HG02678 (cell line): Measurements from ENCODE around the gene CCDC190.
"Not testable (repeated sequence)": the region's sequence is repeated elsewhere in the genome, so short reads cannot be mapped to it uniquely, and the experiment has no call there.

ENCODE experiments used
- ATAC-seq: cut with Tn5 transposase; IDR thresholded peaks from one replicate; pipeline ENCODE4 v1.9.1; 2021; ENCODE audit warnings: mild to moderate bottlenecking, moderate library complexity; ENCODE audit not compliant: unreplicated experiment

Gene CCDC190

DNA sequence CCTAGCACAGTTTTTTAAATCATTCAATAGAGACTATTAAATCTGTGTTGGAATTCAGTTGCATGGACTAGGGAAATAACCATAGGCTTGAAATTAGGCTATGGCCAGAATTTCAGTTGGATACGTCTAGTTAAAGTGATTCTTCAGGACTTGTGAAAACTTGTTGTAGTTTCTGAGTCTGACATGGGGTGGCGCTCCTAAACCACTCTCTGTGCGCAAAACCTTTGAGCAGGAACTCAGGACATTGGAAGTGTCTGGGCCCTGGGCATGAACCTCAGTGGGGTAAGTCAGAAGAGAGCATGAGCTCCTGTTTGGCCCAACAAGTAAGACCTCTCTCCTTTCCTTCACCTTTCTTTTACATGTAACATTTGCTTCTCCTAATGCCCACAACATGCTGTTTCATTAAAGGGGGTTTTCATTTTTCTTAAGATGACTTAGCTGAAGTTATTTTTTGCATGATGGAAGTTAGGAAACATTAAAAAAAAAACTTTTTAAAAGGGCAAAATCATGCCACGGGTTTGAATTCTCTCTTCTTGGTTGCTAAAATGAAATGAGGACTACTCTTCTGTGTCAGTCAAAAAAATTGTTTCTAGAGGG is 17.1 kb upstream of the CCDC190 start:
- no peak for ATAC-seq

DNA sequence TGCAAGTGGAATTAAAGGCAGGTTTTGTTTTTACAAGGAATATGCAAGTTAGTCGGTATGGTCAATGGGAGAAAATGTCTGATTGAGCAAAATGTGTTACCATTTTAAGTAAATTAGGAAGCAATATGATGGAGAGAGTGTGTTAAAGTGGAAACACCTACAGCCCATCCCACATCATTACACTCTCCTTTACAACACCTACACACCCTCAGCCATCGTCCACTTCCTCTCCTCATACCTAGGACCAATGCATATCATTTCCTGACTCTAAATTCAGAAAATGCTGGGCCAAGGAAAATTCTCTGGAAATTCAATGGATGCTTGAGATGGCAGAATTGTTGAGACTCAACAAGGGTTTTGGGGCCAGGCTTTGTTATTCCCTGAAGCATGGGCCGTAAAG is 16.4 kb upstream of the CCDC190 start:
- ATAC-seq, result no peak

DNA sequence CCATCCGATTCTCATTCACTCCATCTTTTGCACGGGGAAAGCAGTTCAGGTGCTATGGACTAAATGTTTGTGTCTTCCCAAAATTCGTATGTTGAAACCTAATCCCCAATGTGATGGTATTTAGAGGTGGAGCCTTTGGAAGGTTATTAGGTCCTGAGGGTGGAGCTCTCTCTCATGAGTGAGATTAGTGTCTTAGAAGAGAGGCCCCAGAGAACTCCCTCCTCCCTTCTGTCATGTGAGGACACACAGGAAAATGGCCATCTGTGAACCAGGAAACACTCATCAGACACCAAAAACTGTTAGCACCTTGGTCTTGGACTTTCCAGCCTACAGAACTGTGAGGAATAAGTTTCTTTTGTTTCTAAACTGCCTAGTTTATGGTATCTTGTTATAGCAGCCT is 15.8 kb upstream of the CCDC190 start:
- ATAC-seq, result no peak

DNA sequence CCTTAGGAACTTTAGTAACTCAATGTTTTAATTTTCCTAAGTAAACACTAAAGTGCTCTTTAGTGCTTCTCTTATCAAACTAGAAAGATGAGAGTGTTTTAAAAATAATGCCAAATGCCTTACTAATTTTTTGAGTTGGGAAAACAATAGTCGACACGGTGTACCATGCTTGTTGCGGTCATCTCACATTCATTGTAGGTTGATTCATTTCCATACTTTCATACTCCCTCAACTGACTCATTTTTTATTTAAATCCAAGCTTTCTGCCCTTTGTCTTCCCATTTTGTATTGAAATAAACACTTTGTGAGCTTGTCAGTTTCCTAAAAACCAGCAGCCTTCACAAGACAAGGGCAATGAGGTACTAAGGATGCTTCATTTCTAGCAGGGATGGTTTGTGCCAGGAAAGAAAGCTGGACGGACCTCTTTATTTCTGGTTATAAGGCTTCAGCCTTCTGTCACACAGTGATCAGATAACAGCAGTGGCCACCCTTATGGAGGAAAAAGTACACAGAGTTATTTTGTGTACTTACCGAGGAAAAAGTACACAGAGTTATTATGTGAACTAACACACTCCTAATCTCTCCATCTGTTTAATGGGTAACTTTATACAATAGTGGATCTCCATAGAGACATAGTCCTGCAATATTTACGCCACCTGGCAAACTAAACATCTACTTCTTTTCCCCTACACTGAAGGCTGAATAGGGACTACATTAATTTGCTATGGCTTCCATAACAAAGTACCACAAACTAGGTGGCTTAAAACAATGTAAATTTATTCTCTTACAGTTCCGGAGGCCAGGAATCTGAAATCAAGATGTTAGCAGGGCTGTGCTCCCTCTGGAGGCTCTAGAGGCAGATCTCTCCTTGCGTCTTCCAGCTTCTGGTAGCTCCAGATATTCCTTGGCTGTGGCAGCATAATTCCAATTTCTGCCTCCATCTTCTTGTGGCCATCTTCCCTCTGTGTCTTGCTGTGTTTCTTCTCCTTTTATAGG is 13.0 kb upstream of the CCDC190 start:
- ATAC-seq, result no peak

DNA sequence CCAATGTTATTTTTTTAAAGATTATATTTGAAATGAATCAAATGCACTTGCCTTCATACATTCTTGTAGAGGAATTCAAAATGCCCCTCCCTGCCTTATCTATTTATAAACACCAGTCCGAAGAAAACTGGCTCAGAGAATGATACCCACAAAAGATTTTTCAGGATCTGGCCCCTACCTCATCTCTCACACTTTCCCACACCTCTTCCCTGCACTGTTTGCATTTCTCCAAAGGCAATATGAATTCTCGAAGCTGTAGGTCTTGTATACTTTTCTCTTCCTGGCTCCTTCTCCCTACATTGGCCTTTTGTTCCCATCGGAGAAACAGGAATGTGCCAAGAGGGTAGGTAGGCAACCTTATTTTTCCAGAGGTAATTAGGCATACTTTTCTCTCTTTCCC is 12.0 kb upstream of the CCDC190 start:
- no peak for ATAC-seq

DNA sequence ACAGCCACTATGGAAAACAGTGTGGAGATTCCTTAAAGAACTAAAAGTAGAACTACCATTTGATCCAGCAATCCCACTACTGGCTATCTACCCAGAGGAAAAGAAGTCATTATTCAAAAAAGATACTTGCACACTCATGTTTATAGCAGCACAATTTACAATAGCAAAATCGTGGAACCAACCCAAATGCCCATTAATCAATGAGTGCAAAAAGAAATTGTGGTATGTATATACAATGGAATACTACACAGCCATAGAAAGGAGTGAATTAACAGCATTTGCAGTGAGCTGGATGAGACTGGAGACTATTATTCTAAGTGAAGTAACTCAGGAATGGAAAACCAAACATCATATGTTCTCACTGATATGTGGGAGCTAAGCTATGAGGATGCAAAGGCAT is 10.4 kb upstream of the CCDC190 start:
- ATAC-seq, result not testable (repeated sequence)

DNA sequence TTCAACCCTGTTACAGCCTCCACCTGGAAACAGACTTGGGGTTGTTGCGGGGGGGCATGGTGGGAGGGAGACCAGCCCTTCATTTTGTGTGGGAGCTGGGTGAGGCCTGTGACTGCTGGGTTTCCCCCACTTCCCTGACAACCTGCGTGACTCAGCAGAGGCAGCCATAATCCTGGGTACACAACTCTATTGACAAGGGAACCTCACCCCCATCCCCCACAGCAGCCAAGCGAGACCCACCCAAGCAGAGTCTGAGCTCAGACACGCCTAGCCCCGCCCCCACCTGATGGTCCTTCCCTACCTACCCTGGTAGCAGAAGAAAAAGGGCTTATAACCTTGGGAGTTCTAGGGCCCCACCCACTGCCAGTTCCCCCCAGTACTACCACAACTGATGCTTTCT is 8.0 kb upstream of the CCDC190 start:
- ATAC-seq, result no peak

DNA sequence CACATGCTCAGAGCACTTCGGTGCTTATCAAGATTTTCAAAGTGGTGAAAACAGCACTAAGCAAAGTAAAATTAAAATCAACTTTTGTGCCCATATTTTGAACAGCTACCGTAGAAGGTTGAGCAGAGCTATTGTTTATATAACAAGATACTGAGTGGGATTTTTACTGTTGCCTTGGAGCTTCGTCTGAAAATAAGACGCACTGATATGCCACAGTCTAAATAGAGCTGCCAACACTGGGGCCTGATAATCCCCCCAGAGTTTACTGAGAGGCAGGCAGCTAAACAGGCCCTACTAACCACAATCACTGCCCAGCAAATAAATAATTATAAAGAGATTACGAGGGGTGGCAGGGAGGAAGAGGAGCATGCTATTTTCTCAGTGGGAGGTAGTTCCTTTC is 650 bp upstream of the CCDC190 start:
- ATAC-seq, result no peak

DNA sequence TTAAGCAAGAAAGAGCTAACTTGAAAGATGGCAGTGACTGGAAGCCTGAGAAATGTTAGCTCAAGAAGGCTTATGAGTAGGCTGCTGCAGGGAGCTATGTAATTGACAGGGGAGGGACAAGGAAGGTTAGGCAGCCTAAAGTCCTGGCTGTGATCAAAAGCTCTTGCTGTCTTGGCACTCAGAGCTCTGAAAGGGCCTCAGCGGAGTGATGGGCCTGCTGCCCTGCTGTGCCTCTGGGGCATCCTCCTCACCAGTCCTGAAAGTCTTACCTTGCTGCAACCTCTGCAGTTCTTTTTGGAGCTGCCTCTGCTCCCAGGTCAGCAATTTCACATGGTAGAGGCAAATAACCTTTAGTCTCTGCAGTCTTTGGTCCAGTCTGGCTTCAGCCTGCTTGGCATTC is 1.8 kb downstream of the CCDC190 start:
- ATAC-seq, result no peak

DNA sequence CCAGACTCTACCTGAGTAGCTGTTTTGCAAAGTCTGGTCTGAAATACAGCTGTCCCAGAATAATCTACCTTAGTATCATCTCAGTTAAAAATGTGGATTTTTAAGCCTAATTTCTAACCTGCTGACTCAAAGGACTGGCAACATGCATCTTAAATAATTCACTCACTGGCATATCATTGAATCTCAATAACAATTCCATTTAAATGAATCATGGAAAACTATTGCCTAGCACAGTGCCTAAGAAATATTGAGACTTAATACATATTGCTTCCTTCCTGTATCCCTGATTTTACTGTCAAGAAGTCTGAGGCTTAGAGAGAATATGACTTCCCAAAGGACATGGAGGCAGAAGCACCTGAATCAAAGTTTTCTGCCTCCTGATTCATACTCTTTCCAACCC is 3.1 kb downstream of the CCDC190 start:
- no peak for ATAC-seq

DNA sequence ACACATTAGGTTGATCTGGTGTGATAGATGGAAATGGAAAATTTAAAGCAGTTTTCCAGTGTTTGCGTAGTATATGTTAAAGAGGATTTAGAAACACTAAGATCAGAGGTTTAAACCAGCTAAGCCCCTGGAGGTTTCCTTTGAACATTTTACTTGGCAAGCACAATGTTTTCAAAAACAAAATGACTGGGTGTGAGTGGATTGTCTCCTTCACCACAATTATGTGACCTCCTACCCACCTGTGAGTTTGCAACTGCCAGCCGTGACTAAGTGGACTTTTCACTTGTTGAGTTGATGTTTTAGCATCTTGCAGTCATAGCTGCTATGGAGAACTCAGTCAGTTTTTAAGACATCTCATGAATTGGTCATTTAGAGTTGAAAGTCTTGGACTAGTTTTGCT is 4.7 kb downstream of the CCDC190 start:
- no peak for ATAC-seq

DNA sequence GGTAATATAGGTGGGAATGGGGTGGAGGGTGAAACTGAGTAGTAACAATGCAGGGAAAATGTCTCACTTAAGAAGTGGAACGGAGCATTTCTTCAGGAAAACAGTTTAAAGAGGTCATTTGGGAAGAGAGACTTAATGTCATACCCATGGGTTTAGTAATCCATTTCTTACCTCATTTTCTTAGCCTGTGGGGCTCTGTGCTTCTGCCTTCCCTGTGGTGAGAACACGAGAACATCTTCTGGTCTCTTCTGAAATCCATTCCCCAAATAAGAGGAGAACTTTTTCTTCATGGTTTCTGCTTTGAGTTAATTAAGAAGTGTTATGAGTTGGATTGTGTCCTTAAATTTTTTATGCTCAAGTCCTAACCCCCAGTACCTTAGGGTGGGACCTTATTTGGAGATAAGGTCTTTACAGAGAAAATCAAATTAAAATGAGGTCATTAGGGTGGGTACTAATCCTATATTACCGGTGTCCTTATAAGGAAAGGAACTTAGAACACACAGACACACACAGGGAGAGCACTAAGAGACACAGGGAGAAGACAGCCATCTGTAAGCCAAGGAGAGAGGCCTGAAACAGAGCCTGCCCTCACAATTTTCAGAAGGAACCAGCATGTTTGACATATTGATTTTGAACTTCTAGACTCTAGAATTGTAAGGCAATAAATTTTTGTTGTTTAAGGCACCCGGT is 5.4 kb downstream of the CCDC190 start:
- no peak for ATAC-seq

DNA sequence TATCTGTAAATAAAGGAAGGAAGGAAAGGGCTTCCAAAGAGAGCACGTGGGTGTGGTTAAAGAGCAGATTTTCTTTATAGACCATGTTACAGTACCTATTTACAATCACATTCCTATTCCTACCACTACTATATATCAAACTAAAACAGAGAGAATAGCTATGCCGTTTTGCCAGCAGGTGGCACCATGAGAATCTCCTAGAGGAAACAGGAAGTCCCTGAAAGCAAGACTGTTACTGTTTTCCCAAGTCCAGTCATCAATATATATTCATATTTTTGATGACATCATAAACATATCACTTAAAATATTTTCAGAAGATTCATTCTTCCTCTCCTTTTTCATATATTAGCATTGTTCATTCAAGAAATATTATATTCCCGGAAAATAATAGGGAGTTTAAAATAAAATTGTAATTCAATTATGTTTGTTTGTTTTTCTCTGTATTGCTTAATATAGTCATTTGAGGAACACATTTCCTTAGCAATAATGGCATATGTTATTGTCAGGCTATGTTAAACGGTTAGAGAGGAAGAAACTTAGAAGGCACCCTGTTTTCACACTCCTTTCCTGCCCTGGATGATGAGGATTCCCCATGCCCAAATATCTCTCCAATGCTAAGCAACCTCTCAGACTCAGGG is 6.6 kb downstream of the CCDC190 start:
- ATAC-seq, result peak; percentile 90

DNA sequence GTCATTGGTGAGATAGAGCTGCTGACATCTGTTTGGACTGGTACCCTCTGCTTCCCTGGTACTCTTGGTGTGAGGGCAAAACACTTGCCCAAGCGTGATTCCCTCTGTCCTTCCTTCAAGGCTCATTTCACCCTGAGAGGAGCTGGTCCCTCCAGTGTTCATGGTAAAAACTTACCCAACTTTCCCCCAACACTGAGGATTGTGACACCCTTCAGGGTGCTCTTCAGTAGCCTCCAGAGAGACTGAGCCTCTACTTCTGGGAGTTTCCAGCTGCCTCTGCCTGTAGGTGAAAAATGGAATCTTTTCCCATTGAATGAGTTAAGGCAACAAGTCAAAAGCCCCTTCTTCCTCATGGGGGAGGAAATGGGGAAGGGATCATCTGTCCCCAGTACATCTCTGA is 9.6 kb downstream of the CCDC190 start:
- no peak for ATAC-seq

DNA sequence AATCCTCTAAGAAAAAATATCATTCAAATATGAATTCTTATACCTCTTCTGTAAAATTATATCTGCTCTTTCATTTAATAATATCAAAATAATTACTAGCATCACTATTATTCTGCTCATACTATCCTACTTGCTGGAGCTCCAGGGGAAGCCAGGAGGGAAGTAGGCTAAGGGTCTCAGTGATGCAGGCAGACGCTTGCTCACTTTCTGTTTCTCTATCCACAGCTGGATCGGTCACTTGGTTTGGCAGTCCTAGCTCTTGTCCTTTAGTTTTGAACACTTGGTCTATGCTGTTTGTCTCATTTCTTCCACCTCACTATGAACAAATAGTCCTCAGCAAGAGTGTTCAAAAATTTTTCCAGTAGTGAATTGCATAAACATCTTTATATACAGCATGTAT is 11.3 kb downstream of the CCDC190 start:
- no peak for ATAC-seq

DNA sequence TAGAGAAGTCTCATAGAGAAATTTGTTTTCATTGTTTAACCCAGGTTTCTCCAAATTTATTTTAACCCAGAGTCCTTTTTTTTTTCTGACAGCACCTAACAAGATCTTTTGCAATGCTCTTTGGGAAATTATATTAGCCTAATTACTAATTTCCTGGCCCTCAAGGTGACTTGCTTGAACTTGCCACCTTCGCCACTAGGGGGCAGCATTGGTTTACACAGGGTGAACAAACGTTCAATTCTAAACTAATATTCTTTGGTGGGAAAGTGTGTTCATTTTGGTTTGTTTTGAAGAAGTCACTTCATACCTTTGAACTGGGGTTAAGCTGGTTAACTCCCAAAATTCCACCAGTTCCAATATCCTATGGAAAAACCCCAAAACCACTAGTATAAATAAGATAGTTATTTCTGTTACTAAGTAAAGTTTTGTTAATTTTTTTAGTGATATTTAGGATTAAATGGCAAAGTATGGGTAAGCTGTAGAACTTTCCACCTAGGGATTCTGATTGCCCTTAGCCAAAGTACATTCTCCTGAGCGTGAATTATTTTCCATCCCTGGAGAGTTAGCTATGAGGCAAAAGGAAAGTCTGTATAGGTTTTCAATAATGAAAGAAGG is 13.0 kb downstream of the CCDC190 start:
- ATAC-seq, result peak; percentile 62

DNA sequence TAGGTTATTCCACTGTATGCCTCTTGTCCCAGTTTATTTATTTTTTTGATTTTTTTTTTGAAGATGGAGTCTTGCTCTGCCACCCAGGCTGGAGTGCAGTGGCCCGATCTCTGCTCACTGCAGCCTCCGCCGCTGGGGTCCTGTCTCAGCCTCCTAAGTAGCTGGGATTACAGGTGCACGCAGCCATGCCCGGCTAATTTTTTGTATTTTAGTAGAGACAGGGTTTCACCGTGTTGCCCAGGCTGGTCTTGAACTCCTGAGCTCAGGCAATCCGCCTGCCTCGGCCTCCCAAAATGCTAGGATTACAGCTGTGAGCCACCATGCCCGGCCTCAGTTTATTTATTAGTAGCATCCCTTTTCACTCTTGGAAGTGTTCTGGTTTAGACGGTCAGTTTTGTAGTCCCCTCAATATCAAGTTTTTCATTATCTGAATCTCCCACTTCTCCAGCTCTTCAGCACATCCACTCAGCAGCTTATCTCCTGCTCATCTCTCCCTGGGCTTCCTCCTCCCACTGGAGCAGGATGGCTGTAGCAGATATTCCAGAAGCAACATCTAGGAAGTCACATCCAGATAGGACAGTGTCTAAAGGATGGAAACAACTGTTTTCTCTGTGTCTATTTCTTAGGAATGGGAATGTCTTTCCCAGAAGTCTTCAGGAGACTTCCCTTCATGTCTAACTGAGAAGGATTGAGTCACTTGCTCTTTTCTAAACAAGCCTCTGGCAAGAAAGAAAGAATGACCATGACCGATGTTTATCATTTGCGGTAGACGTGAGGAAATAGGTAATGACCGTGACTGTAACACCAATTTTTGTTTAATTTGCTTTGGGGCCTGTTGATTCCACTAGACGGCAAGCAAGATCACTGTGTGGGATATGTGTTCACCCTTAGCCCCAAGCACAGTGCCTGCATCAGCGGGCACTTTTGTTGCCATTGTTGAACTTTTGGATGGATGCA is 14.4 kb downstream of the CCDC190 start:
- no peak for ATAC-seq

DNA sequence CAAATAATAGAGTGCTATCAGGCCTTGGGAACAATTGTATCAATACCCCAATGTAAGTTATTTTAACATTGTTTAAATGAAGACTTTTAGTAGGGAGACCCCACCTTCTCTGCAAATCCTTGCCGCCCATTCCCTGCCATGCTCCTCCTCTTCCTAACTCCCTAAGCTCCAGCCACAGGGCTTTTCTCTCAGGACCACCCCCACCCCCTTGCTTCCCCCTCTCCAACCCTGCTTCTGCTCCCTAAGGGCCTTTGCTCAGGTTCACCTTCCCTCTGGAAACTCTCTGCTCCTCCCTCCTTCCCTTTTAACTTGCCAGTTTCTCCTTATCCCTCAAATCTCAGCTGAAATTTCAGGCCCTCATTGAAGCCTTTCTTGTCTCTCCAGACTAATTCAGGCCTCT is 16.8 kb downstream of the CCDC190 start:
- no peak for ATAC-seq

DNA sequence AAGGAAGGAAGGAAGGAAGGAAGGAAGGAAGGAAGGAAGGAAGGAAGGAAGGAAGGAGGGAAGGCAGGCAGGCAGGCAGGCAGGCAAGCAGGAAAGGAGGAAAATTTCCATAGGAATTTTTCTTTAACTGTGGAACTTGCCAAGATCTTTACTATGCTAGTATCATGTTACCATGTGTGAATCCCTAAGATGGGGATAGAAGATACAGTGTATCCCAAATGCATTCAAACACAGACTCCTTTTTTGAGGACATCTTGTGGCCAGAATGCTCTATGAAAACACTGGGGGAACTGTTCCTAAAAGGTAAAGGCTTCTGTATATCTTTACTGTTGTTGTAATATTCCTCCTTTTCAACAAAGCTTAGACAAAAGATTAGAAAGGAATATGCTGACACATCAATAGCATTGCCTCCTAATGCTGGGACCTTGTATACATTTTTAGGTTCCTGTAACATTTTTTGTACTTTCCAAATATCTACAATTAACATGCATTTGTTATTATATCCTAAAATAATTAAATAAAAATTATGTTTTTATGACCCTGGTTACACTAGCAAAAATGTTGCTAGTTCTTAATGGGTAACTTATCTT is 20.6 kb downstream of the CCDC190 start:
- no peak for ATAC-seq
